LNCAP (cell line): Measurements from ENCODE around the gene EBF3.

Experiments
- TF ChIP-seq, protein P1 (sequence below): fragments of 450-650 bp; IDR thresholded peaks from 2 replicates; pipeline ENCODE4 v1.5.1; 2017; ENCODE audit warnings: mild to moderate bottlenecking

The EBF3 gene

DNA sequence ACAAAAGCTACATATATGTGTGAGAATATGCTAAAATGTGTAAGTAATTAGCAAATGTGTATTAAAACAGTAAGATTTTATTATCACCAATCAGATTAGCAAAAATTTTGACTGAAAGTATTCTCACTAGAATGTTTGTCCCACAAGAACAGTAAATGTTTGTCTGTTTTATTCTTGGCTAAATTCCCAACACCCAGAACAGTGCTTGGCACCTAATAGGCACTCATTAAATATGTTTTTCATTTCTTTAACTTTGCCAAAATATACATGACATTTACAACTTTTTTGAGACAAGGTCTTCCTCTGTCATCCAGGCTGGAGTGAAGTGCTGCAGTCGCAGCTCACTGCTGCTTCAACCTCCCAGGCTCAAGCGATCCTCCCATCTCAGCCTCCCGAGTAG lies 143.6 kb downstream of the EBF3 start:
- TF ChIP-seq, protein P1, sequence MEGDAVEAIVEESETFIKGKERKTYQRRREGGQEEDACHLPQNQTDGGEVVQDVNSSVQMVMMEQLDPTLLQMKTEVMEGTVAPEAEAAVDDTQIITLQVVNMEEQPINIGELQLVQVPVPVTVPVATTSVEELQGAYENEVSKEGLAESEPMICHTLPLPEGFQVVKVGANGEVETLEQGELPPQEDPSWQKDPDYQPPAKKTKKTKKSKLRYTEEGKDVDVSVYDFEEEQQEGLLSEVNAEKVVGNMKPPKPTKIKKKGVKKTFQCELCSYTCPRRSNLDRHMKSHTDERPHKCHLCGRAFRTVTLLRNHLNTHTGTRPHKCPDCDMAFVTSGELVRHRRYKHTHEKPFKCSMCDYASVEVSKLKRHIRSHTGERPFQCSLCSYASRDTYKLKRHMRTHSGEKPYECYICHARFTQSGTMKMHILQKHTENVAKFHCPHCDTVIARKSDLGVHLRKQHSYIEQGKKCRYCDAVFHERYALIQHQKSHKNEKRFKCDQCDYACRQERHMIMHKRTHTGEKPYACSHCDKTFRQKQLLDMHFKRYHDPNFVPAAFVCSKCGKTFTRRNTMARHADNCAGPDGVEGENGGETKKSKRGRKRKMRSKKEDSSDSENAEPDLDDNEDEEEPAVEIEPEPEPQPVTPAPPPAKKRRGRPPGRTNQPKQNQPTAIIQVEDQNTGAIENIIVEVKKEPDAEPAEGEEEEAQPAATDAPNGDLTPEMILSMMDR, result no peak

DNA sequence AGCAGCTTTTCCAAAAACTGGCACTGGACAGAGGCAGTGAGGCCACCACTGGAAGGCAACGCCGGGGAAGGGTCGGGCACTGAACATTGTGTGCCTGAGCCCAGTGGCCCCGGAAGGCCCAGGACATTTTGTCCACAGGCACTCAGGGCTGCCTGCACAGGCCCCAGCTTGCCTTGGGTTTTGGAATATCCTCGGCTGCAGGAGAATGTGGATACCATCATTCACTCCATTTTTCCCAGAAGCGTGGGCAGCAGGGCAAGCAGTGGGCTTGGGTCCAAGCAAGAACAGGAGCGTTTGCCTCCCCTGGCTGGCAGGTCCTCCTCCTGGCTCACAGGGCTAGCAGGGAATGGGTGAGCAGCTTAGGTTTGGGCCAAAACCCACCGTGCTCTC lies 147.4 kb downstream of the EBF3 start:
- TF ChIP-seq, protein P1, result no peak

DNA sequence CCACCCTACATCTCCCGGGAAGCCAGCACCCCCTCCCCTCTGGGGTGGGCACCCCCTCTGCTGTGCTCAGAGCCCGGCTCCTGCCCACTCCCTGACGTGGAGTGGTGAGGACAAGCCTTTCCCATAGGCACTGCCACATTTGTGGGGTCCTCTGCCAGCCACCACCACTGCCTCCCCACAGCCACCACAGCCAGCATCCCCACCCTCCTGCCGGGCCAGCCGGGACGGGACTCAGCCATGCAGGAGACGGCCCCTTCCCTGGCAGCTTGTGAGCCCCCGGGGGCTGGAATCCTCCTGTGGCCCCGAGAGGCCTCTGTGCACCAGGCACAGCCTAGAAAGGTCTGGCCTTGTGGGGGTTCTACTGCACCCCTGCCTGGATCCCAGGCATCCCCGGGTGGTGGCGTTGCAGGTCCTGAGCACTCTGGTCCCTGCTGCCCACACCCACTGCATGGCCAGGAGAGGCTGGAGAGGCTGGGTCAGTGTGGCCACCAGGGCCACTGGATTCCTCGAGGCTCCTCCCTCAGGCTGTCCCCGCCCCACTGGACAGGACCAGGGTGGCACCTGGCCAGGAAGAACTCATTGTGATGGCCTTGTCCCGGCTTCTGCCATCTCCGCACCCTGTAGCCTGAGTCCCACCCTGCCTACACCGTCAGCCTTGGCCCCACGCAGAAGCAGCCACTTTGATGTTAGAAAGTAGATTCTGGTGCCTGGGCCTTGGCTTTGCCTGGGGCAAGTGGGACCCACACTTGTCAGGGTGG lies 148.0 kb downstream of the EBF3 start:
- TF ChIP-seq, protein P1, result no peak

GRCh38 chr10:129814681-129815646 lies 149.1 kb downstream of the EBF3 start:
- TF ChIP-seq, protein P1, result no peak

GRCh38 chr10:129812398-129812797 lies 151.7 kb downstream of the EBF3 start:
- TF ChIP-seq, protein P1, result no peak

GRCh38 chr10:129811208-129811607 lies 152.9 kb downstream of the EBF3 start:
- TF ChIP-seq, protein P1, result no peak

DNA sequence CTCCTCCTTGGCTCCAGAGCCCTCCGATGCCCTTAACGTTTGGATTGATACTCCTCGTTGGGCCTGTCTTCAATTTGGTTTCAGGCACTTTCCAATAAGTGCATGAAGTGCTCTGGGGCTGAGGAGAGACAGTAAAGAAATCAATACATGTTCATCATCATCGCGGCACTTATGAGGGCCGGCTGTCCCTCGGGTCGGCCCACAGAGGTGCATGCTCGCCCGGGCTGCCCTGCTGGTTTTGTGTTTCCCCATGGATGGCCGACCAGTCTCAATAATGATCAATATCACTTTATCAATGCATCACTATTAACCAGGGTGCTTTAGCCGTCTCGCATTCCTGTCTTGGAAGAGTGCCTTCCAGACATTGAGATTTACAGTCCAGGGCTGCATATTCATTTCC lies 154.2 kb downstream of the EBF3 start:
- TF ChIP-seq, protein P1, result no peak
